HG02642 (cell line): ENCODE results near the gene CFAP119.

Experiments
- ATAC-seq: cut with Tn5 transposase; IDR thresholded peaks from one replicate; pipeline ENCODE4 v1.9.1; 2021; ENCODE audit warnings: mild to moderate bottlenecking; ENCODE audit not compliant: unreplicated experiment, poor library complexity

CFAP119 gene

DNA sequence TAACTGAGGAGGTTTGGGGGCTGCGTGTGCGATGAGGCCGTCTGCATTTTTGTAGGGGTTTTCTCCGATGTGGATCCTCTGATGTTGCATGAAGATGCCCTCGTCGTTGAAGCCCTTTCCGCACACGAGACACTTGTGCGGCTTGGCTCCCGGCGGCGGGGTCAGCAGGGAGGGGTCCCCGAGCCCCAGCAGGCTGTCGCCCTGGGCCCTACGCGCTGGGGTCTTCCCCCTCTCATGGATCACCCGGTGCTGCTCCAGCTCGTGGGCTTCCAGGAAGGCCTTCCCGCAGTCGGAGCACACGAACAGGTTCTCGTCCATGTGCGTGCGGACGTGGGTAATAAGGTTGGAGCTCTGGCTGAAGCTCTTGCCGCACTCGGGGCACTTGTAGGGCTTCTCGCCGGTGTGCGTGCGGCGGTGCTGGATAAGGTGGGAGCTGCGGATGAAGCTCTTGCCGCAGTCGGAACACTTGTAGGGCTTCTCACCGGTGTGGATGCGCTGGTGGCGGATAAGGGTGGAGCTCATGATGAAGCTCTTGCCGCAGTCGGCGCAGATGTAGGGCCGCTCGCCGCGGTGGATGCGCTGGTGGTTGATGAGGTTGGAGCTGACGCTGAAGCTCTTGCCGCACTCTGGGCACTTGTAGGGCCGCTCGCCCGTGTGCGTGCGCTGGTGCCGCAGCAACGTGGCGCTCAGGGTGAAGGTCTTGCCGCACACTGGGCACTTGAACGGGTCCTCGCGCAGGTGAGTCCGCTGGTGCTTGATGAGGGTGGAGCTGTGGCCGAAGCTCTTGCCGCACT is 20.8 kb upstream of the CFAP119 start:
- no peak for ATAC-seq

DNA sequence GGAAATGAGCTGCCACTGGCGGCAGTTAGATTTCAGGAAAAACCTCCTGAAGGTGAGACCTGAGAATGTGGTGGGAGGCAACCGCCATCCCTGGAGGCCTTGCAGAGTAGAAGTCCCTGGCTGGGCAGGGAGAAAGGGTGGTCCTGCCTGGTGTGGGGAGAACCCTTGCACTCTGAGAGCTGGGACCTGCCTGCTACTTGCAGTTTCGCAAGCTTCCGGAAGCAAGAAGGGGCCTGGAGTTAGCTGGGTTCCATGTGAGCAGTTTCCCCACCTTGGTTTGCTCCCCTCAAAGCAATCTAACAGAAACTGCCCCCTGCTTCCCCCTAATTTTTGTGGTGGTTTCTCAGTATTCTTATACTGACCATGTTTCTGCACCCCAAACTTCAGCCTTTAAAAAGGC is 18.7 kb upstream of the CFAP119 start:
- ATAC-seq, result no peak

- no peak for ATAC-seq
Measured at GRCh38 chr16:30780021-30780420, 18.2 kb upstream of the CFAP119 start.

DNA sequence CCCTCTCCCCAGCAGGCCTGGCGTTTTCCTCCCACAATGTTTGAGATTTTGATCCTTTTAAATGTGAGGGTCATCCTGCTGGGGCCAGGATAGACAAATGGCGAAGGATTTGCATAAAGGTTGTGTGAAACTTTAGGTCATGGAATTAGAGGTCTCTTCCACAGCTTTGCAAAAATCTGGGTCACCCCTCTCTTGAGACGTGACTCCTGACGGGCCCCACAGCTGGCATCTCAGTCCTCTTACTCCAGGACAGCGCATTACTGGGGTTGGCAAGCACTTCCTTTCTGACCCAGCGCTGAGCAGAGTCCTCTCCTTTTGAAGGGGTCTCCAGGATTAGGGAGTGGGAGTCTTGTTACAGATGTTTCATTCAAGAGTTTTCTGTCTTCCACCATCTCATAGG is 17.7 kb upstream of the CFAP119 start:
- no peak for ATAC-seq

GRCh38 chr16:30778549-30779244 is 16.8 kb upstream of the CFAP119 start:
- ATAC-seq, result no peak

DNA sequence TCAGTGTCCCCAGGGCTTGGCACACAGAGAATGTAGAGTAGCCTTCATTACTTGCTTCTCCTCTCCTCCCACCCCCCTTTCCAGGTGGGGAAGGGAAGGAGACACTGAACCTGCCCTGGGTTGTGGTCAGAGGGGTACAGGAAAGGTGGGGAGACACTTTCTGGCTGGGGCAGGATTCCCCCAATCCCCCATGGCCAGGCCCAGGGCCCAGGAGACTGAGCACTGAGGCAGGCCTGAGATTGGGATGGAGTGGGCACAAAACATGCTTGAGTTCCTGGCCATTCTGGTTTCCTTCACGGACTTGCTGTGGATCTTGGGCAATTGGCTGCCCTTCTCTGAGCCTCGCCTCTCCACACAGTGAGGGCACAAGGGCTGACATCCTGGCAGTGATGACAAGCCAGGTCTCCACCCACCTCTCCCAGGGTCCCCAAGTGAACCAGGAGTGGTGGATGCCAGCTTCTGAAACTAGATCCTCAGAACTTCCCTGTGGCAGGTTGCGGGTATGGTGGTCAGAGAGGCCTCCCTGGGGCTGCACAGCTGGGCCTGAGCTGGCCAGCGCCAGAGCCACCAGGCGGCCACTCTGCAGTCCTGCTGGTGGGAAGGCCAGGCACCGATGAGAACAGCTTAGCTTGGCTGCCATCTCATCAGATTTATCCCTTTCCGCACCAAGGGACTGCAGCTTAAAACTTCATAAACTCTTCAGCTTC is 15.9 kb upstream of the CFAP119 start:
- no peak for ATAC-seq

GRCh38 chr16:30775392-30776188 is 13.7 kb upstream of the CFAP119 start:
- ATAC-seq, result peak; percentile 65

GRCh38 chr16:30775131-30775391 is 13.2 kb upstream of the CFAP119 start:
- ATAC-seq, result no peak

GRCh38 chr16:30774367-30775130 is 12.7 kb upstream of the CFAP119 start:
- ATAC-seq, result peak; percentile 5

DNA sequence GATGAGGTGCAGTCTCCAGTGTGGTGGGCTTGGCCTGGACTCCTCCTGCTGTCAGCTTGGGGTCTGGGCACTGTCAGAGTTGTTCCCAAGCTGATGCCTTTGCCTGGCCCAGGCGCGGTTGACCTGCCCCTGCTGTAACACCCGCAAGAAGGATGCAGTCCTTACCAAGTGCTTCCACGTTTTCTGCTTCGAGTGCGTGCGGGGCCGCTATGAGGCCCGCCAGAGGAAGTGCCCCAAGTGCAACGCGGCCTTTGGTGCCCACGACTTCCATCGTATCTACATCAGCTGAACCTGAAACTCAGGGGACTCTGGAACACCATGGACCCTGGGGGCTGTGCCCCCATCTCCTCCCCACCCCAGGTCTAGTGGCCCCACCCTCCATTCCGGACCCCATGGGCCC is 12.0 kb upstream of the CFAP119 start:
- ATAC-seq, result no peak

DNA sequence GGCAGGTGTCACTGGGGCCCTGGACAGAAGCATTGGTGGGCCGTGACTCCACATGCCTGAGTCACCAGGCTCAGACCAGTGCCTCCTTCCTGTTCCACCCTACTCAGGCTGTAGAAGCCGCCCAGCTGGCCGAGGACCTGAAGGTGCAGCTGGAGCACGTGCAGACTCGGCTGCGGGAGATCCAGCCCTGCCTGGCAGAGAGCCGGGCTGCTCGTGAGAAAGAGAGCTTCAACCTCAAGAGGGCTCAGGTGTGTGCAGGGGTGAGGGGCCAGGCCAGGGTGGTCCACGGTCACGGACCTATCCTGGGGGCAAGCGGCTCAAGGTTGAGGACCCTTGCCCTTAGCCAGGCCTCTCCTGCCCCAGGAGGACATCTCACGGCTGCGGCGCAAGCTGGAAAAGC is 9.9 kb upstream of the CFAP119 start:
- no peak for ATAC-seq

GRCh38 chr16:30769379-30770089 is 7.7 kb upstream of the CFAP119 start:
- ATAC-seq, result no peak

- no peak for ATAC-seq
Measured at GRCh38 chr16:30768583-30769181, 6.8 kb upstream of the CFAP119 start.

DNA sequence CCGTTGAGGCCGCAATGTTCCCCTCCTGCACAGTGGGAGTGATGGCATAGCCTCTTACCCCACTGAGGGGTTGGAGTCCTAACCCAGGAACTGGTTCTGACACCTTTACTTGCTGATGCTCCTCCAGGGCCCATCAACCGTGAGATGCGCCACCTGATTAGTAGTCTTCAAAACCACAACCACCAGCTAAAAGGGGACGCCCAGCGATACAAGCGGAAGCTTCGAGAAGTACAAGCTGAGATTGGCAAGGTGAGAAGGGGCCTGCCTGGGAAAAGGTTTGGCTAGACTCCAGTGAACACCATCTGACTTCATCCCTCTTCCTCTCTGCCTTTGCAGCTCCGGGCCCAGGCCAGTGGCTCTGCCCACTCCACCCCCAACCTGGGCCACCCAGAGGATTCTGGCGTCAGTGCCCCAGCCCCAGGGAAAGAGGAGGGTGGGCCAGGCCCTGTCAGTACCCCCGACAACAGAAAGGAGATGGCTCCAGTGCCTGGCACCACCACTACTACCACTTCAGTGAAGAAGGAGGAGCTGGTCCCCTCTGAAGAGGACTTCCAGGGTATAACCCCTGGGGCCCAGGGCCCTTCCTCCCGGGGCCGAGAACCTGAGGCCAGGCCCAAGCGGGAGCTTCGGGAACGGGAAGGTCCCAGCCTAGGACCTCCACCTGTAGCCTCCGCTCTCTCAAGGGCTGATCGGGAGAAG is 6.1 kb upstream of the CFAP119 start:
- no peak for ATAC-seq

GRCh38 chr16:30766933-30767284 is 5.0 kb upstream of the CFAP119 start:
- ATAC-seq, result no peak

- ATAC-seq, result no peak
Measured at GRCh38 chr16:30766206-30766932, 4.5 kb upstream of the CFAP119 start.

DNA sequence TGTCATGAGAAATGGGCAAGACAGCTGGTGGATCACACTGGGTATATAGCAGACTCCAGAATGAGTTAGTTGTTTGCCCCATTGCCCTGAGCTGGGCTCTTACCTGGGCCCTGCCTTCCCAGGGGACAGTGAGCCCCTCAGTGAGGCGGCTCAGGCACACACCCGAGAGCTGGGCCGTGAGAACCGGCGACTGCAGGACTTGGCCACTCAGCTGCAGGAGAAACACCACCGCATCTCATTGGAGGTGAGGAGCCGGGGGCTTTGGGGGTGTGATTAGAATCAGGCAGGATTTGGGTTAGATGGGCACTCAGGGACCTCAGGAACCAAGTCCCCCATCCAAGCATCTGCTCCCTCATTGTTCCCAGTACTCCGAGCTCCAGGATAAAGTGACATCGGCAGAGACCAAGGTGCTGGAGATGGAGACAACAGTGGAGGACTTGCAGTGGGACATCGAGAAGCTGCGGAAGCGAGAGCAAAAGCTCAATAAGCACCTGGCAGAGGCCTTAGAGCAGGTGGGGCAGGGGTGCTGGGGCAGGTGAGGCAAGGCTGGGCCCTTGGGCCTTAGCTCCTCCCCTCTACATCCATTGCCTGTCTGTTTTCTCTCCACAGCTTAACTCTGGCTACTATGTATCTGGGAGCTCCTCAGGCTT is 3.1 kb upstream of the CFAP119 start:
- no peak for ATAC-seq
